Central memory CD8-positive, alpha-beta T cell (primary cell): ENCODE data around the gene MCM3AP.

ENCODE experiments used
- ATAC-seq: fragments of 150-1000 bp; cut with Tn5 transposase; replicated peaks from 2 replicates; pipeline ENCODE4 v1.10.0; 2022; ENCODE audit warnings: mild to moderate bottlenecking, moderate FRiP score, moderate number of reproducible peaks; ENCODE audit not compliant: poor library complexity, severe bottlenecking; ENCODE audit errors: extremely low read depth
- DNase-seq, 2 donors: peaks; one replicate each; pipeline ENCODE4 v3.0.0; 2021; ENCODE audit warnings: low spot score in 2 of 2
- H3K27ac Mint-ChIP-seq: one replicate; pipeline ENCODE4 v1.8.0; 2022; ENCODE audit warnings: low read depth, mild to moderate bottlenecking, moderate library complexity, mixed read lengths
- H3K27me3 Mint-ChIP-seq: one replicate; pipeline ENCODE4 v1.8.0; 2022; ENCODE audit warnings: mixed read lengths
- H3K36me3 Mint-ChIP-seq: one replicate; pipeline ENCODE4 v1.8.0; 2022; ENCODE audit warnings: mild to moderate bottlenecking, moderate library complexity, mixed read lengths; ENCODE audit not compliant: insufficient read depth
- H3K4me1 Mint-ChIP-seq: one replicate; pipeline ENCODE4 v1.8.0; 2022; ENCODE audit warnings: mixed read lengths
- H3K4me3 Mint-ChIP-seq: one replicate; pipeline ENCODE4 v1.8.0; 2022; ENCODE audit warnings: mild to moderate bottlenecking, moderate library complexity, mixed read lengths
- H3K9me3 Mint-ChIP-seq: one replicate; pipeline ENCODE4 v1.8.0; 2022; ENCODE audit warnings: mixed read lengths

Gene MCM3AP

GRCh38 chr21:46284733-46285132 lies 678 bp downstream of the MCM3AP start:
- H3K4me1 Mint-ChIP-seq = peaks cover 46% of the 10 kb centered on the region
- peak overlapping the region; percentile 94 for H3K27ac Mint-ChIP-seq
- DNase-seq = no peak
- H3K4me3 Mint-ChIP-seq = peak overlapping the region; percentile 93
- H3K9me3 Mint-ChIP-seq = no peaks in the 10 kb centered on the region
- ATAC-seq = no peak
- no peaks in the 10 kb centered on the region for H3K27me3 Mint-ChIP-seq
- H3K36me3 Mint-ChIP-seq = peaks cover 27% of the 10 kb centered on the region

- Mint-ChIP-seq H3K4me1 (peaks cover 42% of the 10 kb centered on the region), H3K27me3 (no peaks in the 10 kb centered on the region), H3K27ac (peak overlapping the region; percentile 79), H3K4me3 (peak overlapping the region; percentile 93), H3K9me3 (no peaks in the 10 kb centered on the region), H3K36me3 (peaks cover 33% of the 10 kb centered on the region)
- ATAC-seq = no peak
- no peak for DNase-seq
Measured at GRCh38 chr21:46284077-46284644, 1.2 kb downstream of the MCM3AP start.

GRCh38 chr21:46274797-46275390 lies 10.5 kb downstream of the MCM3AP start:
- H3K4me3 Mint-ChIP-seq = no peak overlapping the region
- H3K4me1 Mint-ChIP-seq = no peaks in the 10 kb centered on the region
- H3K27me3 Mint-ChIP-seq = no peaks in the 10 kb centered on the region
- DNase-seq (no peak), ATAC-seq (no peak)
- peaks cover 87% of the 10 kb centered on the region for H3K36me3 Mint-ChIP-seq
- no peaks in the 10 kb centered on the region for H3K9me3 Mint-ChIP-seq
- H3K27ac Mint-ChIP-seq = no peak overlapping the region

GRCh38 chr21:46273341-46273740 lies 12.1 kb downstream of the MCM3AP start:
- ATAC-seq (no peak), DNase-seq (no peak)
- Mint-ChIP-seq H3K4me1 (no peaks in the 10 kb centered on the region), H3K27me3 (no peaks in the 10 kb centered on the region), H3K36me3 (peaks cover 85% of the 10 kb centered on the region), H3K9me3 (no peaks in the 10 kb centered on the region), H3K4me3 (no peak overlapping the region), H3K27ac (no peak overlapping the region)

DNA sequence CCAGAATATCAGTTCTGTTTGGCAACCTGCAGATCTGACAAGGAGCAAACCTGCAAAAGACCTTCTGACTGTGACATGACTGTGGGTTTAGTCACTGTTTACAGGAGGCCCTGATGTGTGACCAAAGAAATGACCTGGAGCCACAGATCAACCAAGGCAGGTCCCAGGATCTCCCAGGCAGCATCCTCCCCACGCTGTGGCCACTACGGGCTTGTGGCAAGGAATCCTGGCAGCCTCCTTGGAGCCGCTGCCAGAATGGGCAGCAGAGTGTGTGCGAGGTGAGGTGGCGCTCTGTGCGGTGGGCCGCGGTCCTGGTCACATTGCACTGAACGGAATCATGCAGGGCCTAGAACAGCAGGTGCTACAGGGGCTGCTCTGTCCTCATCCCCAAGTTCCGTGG lies 15.9 kb downstream of the MCM3AP start:
- H3K9me3 Mint-ChIP-seq = no peaks in the 10 kb centered on the region
- H3K36me3 Mint-ChIP-seq = peaks cover 70% of the 10 kb centered on the region

DNA sequence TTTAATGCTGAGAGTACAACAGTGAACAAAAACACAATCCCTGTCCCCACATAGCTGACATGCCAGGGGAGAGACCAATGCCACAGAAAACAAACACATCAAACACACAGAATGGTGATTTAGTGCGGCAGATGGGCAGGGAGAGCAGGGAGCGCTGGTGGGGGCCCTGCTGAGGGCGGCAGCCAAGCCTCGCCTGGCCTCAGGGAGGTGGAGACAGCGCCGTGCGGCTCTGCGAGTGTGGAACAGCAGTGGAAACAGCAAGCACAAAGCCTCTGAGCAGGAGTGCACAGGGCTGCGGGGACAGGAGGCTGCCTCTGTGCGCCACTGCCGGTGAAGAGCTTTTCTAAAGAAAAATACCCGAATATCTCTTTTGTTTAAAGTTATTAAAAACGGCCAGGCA lies 17.0 kb downstream of the MCM3AP start:
- Mint-ChIP-seq H3K36me3 (peaks cover 67% of the 10 kb centered on the region), H3K4me1 (no peaks in the 10 kb centered on the region), H3K9me3 (no peaks in the 10 kb centered on the region), H3K27me3 (no peaks in the 10 kb centered on the region), H3K27ac (no peak overlapping the region), H3K4me3 (no peak overlapping the region)
- ATAC-seq (no peak), DNase-seq (no peak)

More for the DNA sequence above, 15.9 kb downstream of the MCM3AP start:
- H3K4me3 Mint-ChIP-seq = no peak overlapping the region
- H3K27ac Mint-ChIP-seq = no peak overlapping the region
- H3K27me3 Mint-ChIP-seq = no peaks in the 10 kb centered on the region
- no peak for DNase-seq
- H3K4me1 Mint-ChIP-seq = no peaks in the 10 kb centered on the region
- ATAC-seq = no peak

- H3K4me3 Mint-ChIP-seq = no peak overlapping the region
- ATAC-seq (no peak), DNase-seq (no peak)
- peaks cover 61% of the 10 kb centered on the region for H3K36me3 Mint-ChIP-seq
- no peaks in the 10 kb centered on the region for H3K27me3 Mint-ChIP-seq
- no peaks in the 10 kb centered on the region for H3K9me3 Mint-ChIP-seq
- H3K27ac Mint-ChIP-seq = peak overlapping the region; percentile 44
- H3K4me1 Mint-ChIP-seq = no peaks in the 10 kb centered on the region
Measured at GRCh38 chr21:46266946-46267345, 18.5 kb downstream of the MCM3AP start.

- Mint-ChIP-seq H3K27ac (peak overlapping the region; percentile 64), H3K4me3 (no peak overlapping the region), H3K9me3 (no peaks in the 10 kb centered on the region), H3K27me3 (no peaks in the 10 kb centered on the region), H3K4me1 (peaks cover 3% of the 10 kb centered on the region), H3K36me3 (peaks cover 61% of the 10 kb centered on the region)
- ATAC-seq (no peak), DNase-seq (no peak)
Measured at GRCh38 chr21:46265736-46266525, 19.5 kb downstream of the MCM3AP start.

- H3K36me3 Mint-ChIP-seq = peaks cover 60% of the 10 kb centered on the region
- H3K27me3 Mint-ChIP-seq = no peaks in the 10 kb centered on the region
- H3K4me3 Mint-ChIP-seq = no peak overlapping the region
- ATAC-seq (no peak), DNase-seq (no peak)
- H3K27ac Mint-ChIP-seq = peak overlapping the region; percentile 64
- peaks cover 4% of the 10 kb centered on the region for H3K4me1 Mint-ChIP-seq
- H3K9me3 Mint-ChIP-seq = no peaks in the 10 kb centered on the region
Measured at GRCh38 chr21:46264690-46265144, 20.7 kb downstream of the MCM3AP start.

GRCh38 chr21:46264046-46264689 lies 21.2 kb downstream of the MCM3AP start:
- Mint-ChIP-seq H3K36me3 (peaks cover 60% of the 10 kb centered on the region), H3K9me3 (no peaks in the 10 kb centered on the region), H3K27ac (peak overlapping the region; percentile 64), H3K4me3 (no peak overlapping the region), H3K27me3 (no peaks in the 10 kb centered on the region), H3K4me1 (peaks cover 4% of the 10 kb centered on the region)
- ATAC-seq (no peak), DNase-seq (no peak)

GRCh38 chr21:46256501-46256994 lies 28.9 kb downstream of the MCM3AP start:
- ATAC-seq (no peak), DNase-seq (no peak)
- Mint-ChIP-seq H3K4me3 (no peak overlapping the region), H3K9me3 (no peaks in the 10 kb centered on the region), H3K27me3 (no peaks in the 10 kb centered on the region), H3K4me1 (peaks cover 27% of the 10 kb centered on the region), H3K27ac (no peak overlapping the region), H3K36me3 (peaks cover 60% of the 10 kb centered on the region)

GRCh38 chr21:46255758-46256337 lies 29.6 kb downstream of the MCM3AP start:
- Mint-ChIP-seq H3K27me3 (no peaks in the 10 kb centered on the region), H3K9me3 (no peaks in the 10 kb centered on the region), H3K36me3 (peaks cover 57% of the 10 kb centered on the region), H3K27ac (peak overlapping the region; percentile 85), H3K4me1 (peaks cover 25% of the 10 kb centered on the region), H3K4me3 (no peak overlapping the region)
- ATAC-seq (no peak), DNase-seq (no peak)
